OCI-LY3 (cell line): ENCODE results near the gene CHRNA7.
"Not testable (repeated sequence)": the region's sequence is repeated elsewhere in the genome, so short reads cannot be mapped to it uniquely, and the experiment has no call there.

ENCODE experiments used
- EZH2phosphoT487 ChIP-seq: fragments of 200-600 bp; shearing (Covaris generic); IDR thresholded peaks from 2 replicates; pipeline ENCODE4 v1.6.1; 2018; ENCODE audit warnings: antibody characterized with exemption, mixed run types, low read depth
- TF ChIP-seq, protein P1 (sequence below): fragments of 200-600, 300-600 bp; sonication (generic); IDR thresholded peaks from 2 replicates; pipeline ENCODE4 v1.5.1; 2014; ENCODE audit warnings: antibody characterized with exemption, low read length, low read depth

DNA sequence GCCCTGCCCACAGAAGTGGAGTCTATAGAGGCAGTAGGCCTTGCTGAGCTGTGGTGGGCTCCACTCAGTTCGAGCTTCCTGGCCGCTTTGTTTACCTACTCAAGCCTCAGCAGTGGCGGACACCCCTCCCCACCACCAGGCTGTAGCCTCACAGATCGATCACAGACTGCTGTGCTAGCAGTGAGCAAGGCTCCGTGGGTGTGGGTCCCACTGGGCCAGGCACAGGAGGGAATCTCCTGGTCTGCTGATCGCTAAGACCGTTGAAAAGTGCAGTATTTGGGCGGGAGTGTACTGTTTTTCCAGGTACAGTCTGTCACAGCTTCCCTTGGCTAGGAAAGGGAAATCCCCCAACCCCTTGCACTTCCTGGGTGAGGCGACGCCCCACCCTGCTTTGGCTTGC lies 115.2 kb downstream of the CHRNA7 start:
- TF ChIP-seq, protein P1, sequence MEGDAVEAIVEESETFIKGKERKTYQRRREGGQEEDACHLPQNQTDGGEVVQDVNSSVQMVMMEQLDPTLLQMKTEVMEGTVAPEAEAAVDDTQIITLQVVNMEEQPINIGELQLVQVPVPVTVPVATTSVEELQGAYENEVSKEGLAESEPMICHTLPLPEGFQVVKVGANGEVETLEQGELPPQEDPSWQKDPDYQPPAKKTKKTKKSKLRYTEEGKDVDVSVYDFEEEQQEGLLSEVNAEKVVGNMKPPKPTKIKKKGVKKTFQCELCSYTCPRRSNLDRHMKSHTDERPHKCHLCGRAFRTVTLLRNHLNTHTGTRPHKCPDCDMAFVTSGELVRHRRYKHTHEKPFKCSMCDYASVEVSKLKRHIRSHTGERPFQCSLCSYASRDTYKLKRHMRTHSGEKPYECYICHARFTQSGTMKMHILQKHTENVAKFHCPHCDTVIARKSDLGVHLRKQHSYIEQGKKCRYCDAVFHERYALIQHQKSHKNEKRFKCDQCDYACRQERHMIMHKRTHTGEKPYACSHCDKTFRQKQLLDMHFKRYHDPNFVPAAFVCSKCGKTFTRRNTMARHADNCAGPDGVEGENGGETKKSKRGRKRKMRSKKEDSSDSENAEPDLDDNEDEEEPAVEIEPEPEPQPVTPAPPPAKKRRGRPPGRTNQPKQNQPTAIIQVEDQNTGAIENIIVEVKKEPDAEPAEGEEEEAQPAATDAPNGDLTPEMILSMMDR = not testable (repeated sequence)
- not testable (repeated sequence) for TF ChIP-seq EZH2phosphoT487
